Prostate gland (tissue), 2 donors: ENCODE measurements around the gene WDR62. TPM values are rescaled to one million over a fixed set of nuclear protein-coding genes. Genes with fewer than 3 reads are reported as not detected.

Experiments
- DNase-seq: peaks from one replicate; pipeline ENCODE4 v3.0.0-alpha.2; 2019; ENCODE audit warnings: low spot score
- H3K27ac ChIP-seq, 2 donors: fragments of 200-600 bp; sonication (generic); 2 replicates each; pipeline ENCODE4 v1.5.1; 2017 to 2019
- H3K27me3 ChIP-seq: fragments of 200-600 bp; sonication (generic); replicated peaks from 2 replicates; pipeline ENCODE4 v1.5.1; 2019; ENCODE audit not compliant: insufficient read depth
- H3K36me3 ChIP-seq, 2 donors: fragments of 200-600 bp; sonication (generic); 1 replicate in 1 of 2; 2 replicates in 1 of 2; pipeline versions ENCODE4 v1.5.1 to v1.8.1; 2017 to 2019
- H3K4me1 ChIP-seq: fragments of 200-600 bp; sonication (generic); replicated peaks from 2 replicates; pipeline ENCODE4 v1.5.1; 2019
- H3K4me3 ChIP-seq, 2 donors: fragments of 200-600 bp; sonication (generic); 2 replicates each; pipeline ENCODE4 v1.5.1; 2017 to 2019
- H3K9me3 ChIP-seq: fragments of 200-600 bp; sonication (generic); 2 replicates; pipeline ENCODE4 v1.5.1; 2017
- CTCF ChIP-seq, 4 experiments: fragments of 200-600 bp in 2 of 4; fragments of 450-650 bp in 2 of 4; sonication (generic) in 2 of 4; IDR thresholded peaks; 1 replicate in 3 of 4; 2 replicates in 1 of 4; pipeline ENCODE4 v1.5.1; 2016 to 2019; ENCODE audit warnings: antibody characterized with exemption in 4 of 4, mild to moderate bottlenecking in 2 of 4, moderate library complexity in 2 of 4
- POLR2A ChIP-seq: fragments of 450-650 bp; IDR thresholded peaks from one replicate; pipeline ENCODE4 v1.6.1; 2016; ENCODE audit warnings: antibody characterized with exemption, mild to moderate bottlenecking
- POLR2AphosphoS5 ChIP-seq: sonication (generic); formaldehyde crosslinking; IDR thresholded peaks from one replicate; pipeline ENCODE4 v1.6.1; 2017; ENCODE audit warnings: antibody characterized with exemption
- WGBS: methylation state at CpG from one replicate; pipeline ENCODE4 v1.1.5; 2018; 5-methylcytosine and 5-hydroxymethylcytosine counted together
- intact Hi-C: fragments of 100-400 bp; cut with DNase I; formaldehyde crosslinking; loops from one replicate; pipeline ENCODE4 v1.14.2; 2022
- total RNA-seq, 2 donors: library from RNA; depleted of rRNA; stranded (reverse); fragments of >200 nt; gene quantifications; one replicate each; pipeline ENCODE4 v1.1.0, GENCODE V29; 2016

The WDR62 gene
- total RNA-seq, 2 donors from 2014 or later, result 0.64 to 28.6 TPM

- Histone ChIP-seq H3K27me3 (no peaks in the 10 kb centered on the region), H3K36me3 (no peaks in the 10 kb centered on the region), H3K4me1 (peaks cover 4% of the 10 kb centered on the region), H3K27ac (peak within 1 kb of the TSS; percentile 86 to 87), H3K4me3 (peak within 1 kb of the TSS; percentile 43 to 70), H3K9me3 (no peaks in the 10 kb centered on the region)
- TF ChIP-seq CTCF (IDR thresholded peaks at IDR 0.05), result peak in 2 of 4 experiments; percentile 23 to 34
- TF ChIP-seq POLR2A, result peak; percentile 49
- peak; percentile 84 for TF ChIP-seq POLR2AphosphoS5
- peak; percentile 100 for DNase-seq
- WGBS, result 0% methylated on average over 60 of the region's 60 CpGs
- intact Hi-C loops, result loop anchor here (1.0 kb wide), 1 partner anchor 61 kb away; the partner anchor contains the start of genes THAP8 and WDR62
Observed at GRCh38 chr19:36114721-36115452, 60.2 kb downstream of the WDR62 start, which contains the start of gene POLR2I. POLR2I (minus strand) TSS chr19:36114875; CDS start chr19:36114856, 19 bp downstream.

GRCh38 chr19:36115453-36116343 lies 61.0 kb downstream of the WDR62 start, which contains the start of gene TBCB:
TBCB (plus strand) TSS chr19:36115468; CDS start chr19:36115561, 93 bp downstream.
- Histone ChIP-seq H3K4me1 (peaks cover 4% of the 10 kb centered on the region), H3K27ac (peak within 1 kb of the TSS; percentile 86 to 87), H3K27me3 (no peaks in the 10 kb centered on the region), H3K4me3 (peak within 1 kb of the TSS; percentile 43 to 70), H3K9me3 (no peaks in the 10 kb centered on the region), H3K36me3 (no peaks in the 10 kb centered on the region)
- DNase-seq, result peak; percentile 77
- intact Hi-C loops, result no loop called here
- WGBS, result 3% methylated on average over 59 of the region's 59 CpGs
- TF ChIP-seq CTCF (IDR thresholded peaks at IDR 0.05) (peak in 1 of 4 experiments; percentile 1), POLR2A (peak; percentile 40), POLR2AphosphoS5 (no peak)

GRCh38 chr19:36116344-36116637 lies 61.6 kb downstream of the WDR62 start:
- Histone ChIP-seq H3K4me3 (peak overlapping the region in 1 of 2 donors; percentile 70), H3K36me3 (no peaks in the 10 kb centered on the region), H3K9me3 (no peaks in the 10 kb centered on the region), H3K27me3 (no peaks in the 10 kb centered on the region), H3K4me1 (peaks cover 4% of the 10 kb centered on the region), H3K27ac (no peak overlapping the region)
- intact Hi-C loops, result no loop called here
- WGBS, result 95% methylated on average over 1 of the region's 1 CpG
- TF ChIP-seq CTCF (IDR thresholded peaks at IDR 0.05), result no peak
- no peak for TF ChIP-seq POLR2AphosphoS5
- no peak for TF ChIP-seq POLR2A
- DNase-seq, result no peak

GRCh38 chr19:36120092-36120983 lies 65.6 kb downstream of the WDR62 start:
- H3K27ac ChIP-seq, result no peak overlapping the region
- no peaks in the 10 kb centered on the region for H3K4me1 ChIP-seq
- no peaks in the 10 kb centered on the region for H3K27me3 ChIP-seq
- 82% methylated on average over 26 of the region's 26 CpGs for WGBS
- intact Hi-C loops, result no loop called here
- H3K36me3 ChIP-seq, result peaks cover 0 to 4% of the 10 kb centered on the region in 2 donors
- DNase-seq, result no peak
- H3K9me3 ChIP-seq, result no peaks in the 10 kb centered on the region
- H3K4me3 ChIP-seq, result no peak overlapping the region
- TF ChIP-seq CTCF (IDR thresholded peaks at IDR 0.05) (no peak), POLR2A (no peak)
